ENCODE results near the gene TXLNA.
"Not testable (repeated sequence)": the region's sequence is repeated elsewhere in the genome, so short reads cannot be mapped to it uniquely, and the experiment has no call there.

TXLNA gene

GRCh38 chr1:32159189-32159588, 20.3 kb upstream of the TXLNA start:
- Histone ChIP-seq H3K9me3 (ENCODE audit: control insufficient read depth, low read length) (no peaks in the 10 kb centered on the region), H3K27ac (ENCODE audit: insufficient read depth, low read depth, low read length, poor library complexity, severe bottlenecking) (no peak overlapping the region), H3K4me1 (ENCODE audit: control insufficient read depth, insufficient read depth, low read length) (no peaks in the 10 kb centered on the region), H3K36me3 (ENCODE audit: control insufficient read depth, insufficient read depth, low read length) (peaks cover 48% of the 10 kb centered on the region), H3K4me3 (ENCODE audit: insufficient read depth, low read depth, low read length) (no peak overlapping the region), H3K27me3 (ENCODE audit: control insufficient read depth, insufficient read depth, low read length, poor library complexity, severe bottlenecking) (no peaks in the 10 kb centered on the region)
- 93 to 97% methylated on average over 3 of the region's 3 CpGs for WGBS, 2 experiments

GRCh38 chr1:32163405-32163804, 16.1 kb upstream of the TXLNA start:
- Histone ChIP-seq H3K9me3 (ENCODE audit: control insufficient read depth, low read length) (no peaks in the 10 kb centered on the region), H3K36me3 (ENCODE audit: control insufficient read depth, insufficient read depth, low read length) (peaks cover 49% of the 10 kb centered on the region), H3K4me1 (ENCODE audit: control insufficient read depth, insufficient read depth, low read length) (no peaks in the 10 kb centered on the region), H3K4me3 (ENCODE audit: insufficient read depth, low read depth, low read length) (no peak overlapping the region), H3K27ac (ENCODE audit: insufficient read depth, low read depth, low read length, poor library complexity, severe bottlenecking) (no peak overlapping the region), H3K27me3 (ENCODE audit: control insufficient read depth, insufficient read depth, low read length, poor library complexity, severe bottlenecking) (no peaks in the 10 kb centered on the region)
- 86 to 93% methylated on average over 1 to 2 of the region's 2 CpGs for WGBS, 2 experiments

- not testable (repeated sequence) for H3K27ac ChIP-seq (ENCODE audit: insufficient read depth, low read depth, low read length, poor library complexity, severe bottlenecking); H3K9me3 ChIP-seq (ENCODE audit: control insufficient read depth, low read length); H3K4me3 ChIP-seq (ENCODE audit: insufficient read depth, low read depth, low read length); H3K4me1 ChIP-seq (ENCODE audit: control insufficient read depth, insufficient read depth, low read length); H3K27me3 ChIP-seq (ENCODE audit: control insufficient read depth, insufficient read depth, low read length, poor library complexity, severe bottlenecking)
- H3K36me3 ChIP-seq (ENCODE audit: control insufficient read depth, insufficient read depth, low read length): peaks cover 57% of the 10 kb centered on the region
- 94 to 96% methylated on average over 10 of the region's 10 CpGs for WGBS, 2 experiments
Measured at GRCh38 chr1:32165633-32166032, 13.8 kb upstream of the TXLNA start.

GRCh38 chr1:32170991-32171390, 8.5 kb upstream of the TXLNA start:
- H3K36me3 ChIP-seq (ENCODE audit: control insufficient read depth, insufficient read depth, low read length): peaks cover 42% of the 10 kb centered on the region
- H3K9me3 ChIP-seq (ENCODE audit: control insufficient read depth, low read length): no peaks in the 10 kb centered on the region
- no peak overlapping the region for H3K4me3 ChIP-seq (ENCODE audit: insufficient read depth, low read depth, low read length)
- H3K4me1 ChIP-seq (ENCODE audit: control insufficient read depth, insufficient read depth, low read length): no peaks in the 10 kb centered on the region
- WGBS, 2 experiments: 89 to 97% methylated on average over 4 of the region's 4 CpGs
- no peaks in the 10 kb centered on the region for H3K27me3 ChIP-seq (ENCODE audit: control insufficient read depth, insufficient read depth, low read length, poor library complexity, severe bottlenecking)
- H3K27ac ChIP-seq (ENCODE audit: insufficient read depth, low read depth, low read length, poor library complexity, severe bottlenecking): no peak overlapping the region

- no peaks in the 10 kb centered on the region for H3K4me1 ChIP-seq (ENCODE audit: control insufficient read depth, insufficient read depth, low read length)
- no peak overlapping the region for H3K4me3 ChIP-seq (ENCODE audit: insufficient read depth, low read depth, low read length)
- WGBS, 2 experiments: 95 to 100% methylated on average over 1 of the region's 1 CpG
- H3K9me3 ChIP-seq (ENCODE audit: control insufficient read depth, low read length): no peaks in the 10 kb centered on the region
- peaks cover 29% of the 10 kb centered on the region for H3K36me3 ChIP-seq (ENCODE audit: control insufficient read depth, insufficient read depth, low read length)
- no peaks in the 10 kb centered on the region for H3K27me3 ChIP-seq (ENCODE audit: control insufficient read depth, insufficient read depth, low read length, poor library complexity, severe bottlenecking)
- H3K27ac ChIP-seq (ENCODE audit: insufficient read depth, low read depth, low read length, poor library complexity, severe bottlenecking): no peak overlapping the region
Measured at GRCh38 chr1:32172621-32173245, 6.7 kb upstream of the TXLNA start.

- Histone ChIP-seq H3K4me3 (ENCODE audit: insufficient read depth, low read depth, low read length) (peak overlapping the region; percentile 77), H3K36me3 (ENCODE audit: control insufficient read depth, insufficient read depth, low read length) (peaks cover 11% of the 10 kb centered on the region), H3K9me3 (ENCODE audit: control insufficient read depth, low read length) (no peaks in the 10 kb centered on the region), H3K27me3 (ENCODE audit: control insufficient read depth, insufficient read depth, low read length, poor library complexity, severe bottlenecking) (no peaks in the 10 kb centered on the region), H3K4me1 (ENCODE audit: control insufficient read depth, insufficient read depth, low read length) (peaks cover 11% of the 10 kb centered on the region), H3K27ac (ENCODE audit: insufficient read depth, low read depth, low read length, poor library complexity, severe bottlenecking) (peak overlapping the region; percentile 41)
- WGBS, 2 experiments: 86 to 90% methylated on average over 7 of the region's 7 CpGs
Measured at GRCh38 chr1:32178380-32179192, 889 bp upstream of the TXLNA start.

GRCh38 chr1:32179193-32179442, 357 bp upstream of the TXLNA start:
- Histone ChIP-seq H3K27me3 (ENCODE audit: control insufficient read depth, insufficient read depth, low read length, poor library complexity, severe bottlenecking) (no peaks in the 10 kb centered on the region), H3K27ac (ENCODE audit: insufficient read depth, low read depth, low read length, poor library complexity, severe bottlenecking) (peak overlapping the region; percentile 41), H3K9me3 (ENCODE audit: control insufficient read depth, low read length) (no peaks in the 10 kb centered on the region), H3K4me3 (ENCODE audit: insufficient read depth, low read depth, low read length) (peak overlapping the region; percentile 77), H3K36me3 (ENCODE audit: control insufficient read depth, insufficient read depth, low read length) (peaks cover 16% of the 10 kb centered on the region), H3K4me1 (ENCODE audit: control insufficient read depth, insufficient read depth, low read length) (peaks cover 11% of the 10 kb centered on the region)
- 42 to 47% methylated on average over 7 of the region's 7 CpGs for WGBS, 2 experiments

GRCh38 chr1:32180186-32181060, 948 bp downstream of the TXLNA start:
- H3K27ac ChIP-seq (ENCODE audit: insufficient read depth, low read depth, low read length, poor library complexity, severe bottlenecking): peak overlapping the region; percentile 90
- peaks cover 11% of the 10 kb centered on the region for H3K4me1 ChIP-seq (ENCODE audit: control insufficient read depth, insufficient read depth, low read length)
- no peaks in the 10 kb centered on the region for H3K27me3 ChIP-seq (ENCODE audit: control insufficient read depth, insufficient read depth, low read length, poor library complexity, severe bottlenecking)
- 17 to 19% methylated on average over 36 of the region's 36 CpGs for WGBS, 2 experiments
- peak overlapping the region; percentile 77 for H3K4me3 ChIP-seq (ENCODE audit: insufficient read depth, low read depth, low read length)
- no peaks in the 10 kb centered on the region for H3K9me3 ChIP-seq (ENCODE audit: control insufficient read depth, low read length)
- peaks cover 27% of the 10 kb centered on the region for H3K36me3 ChIP-seq (ENCODE audit: control insufficient read depth, insufficient read depth, low read length)

- WGBS, 2 experiments: 93 to 94% methylated on average over 9 of the region's 9 CpGs
- peak overlapping the region; percentile 77 for H3K4me3 ChIP-seq (ENCODE audit: insufficient read depth, low read depth, low read length)
- H3K27ac ChIP-seq (ENCODE audit: insufficient read depth, low read depth, low read length, poor library complexity, severe bottlenecking): no peak overlapping the region
- H3K27me3 ChIP-seq (ENCODE audit: control insufficient read depth, insufficient read depth, low read length, poor library complexity, severe bottlenecking): no peaks in the 10 kb centered on the region
- no peaks in the 10 kb centered on the region for H3K9me3 ChIP-seq (ENCODE audit: control insufficient read depth, low read length)
- peaks cover 11% of the 10 kb centered on the region for H3K4me1 ChIP-seq (ENCODE audit: control insufficient read depth, insufficient read depth, low read length)
- H3K36me3 ChIP-seq (ENCODE audit: control insufficient read depth, insufficient read depth, low read length): peaks cover 29% of the 10 kb centered on the region
Measured at GRCh38 chr1:32181065-32181464, 1.6 kb downstream of the TXLNA start.

GRCh38 chr1:32181563-32181962, 2.1 kb downstream of the TXLNA start:
- WGBS, 2 experiments: 96 to 97% methylated on average over 5 of the region's 5 CpGs
- no peaks in the 10 kb centered on the region for H3K9me3 ChIP-seq (ENCODE audit: control insufficient read depth, low read length)
- H3K27me3 ChIP-seq (ENCODE audit: control insufficient read depth, insufficient read depth, low read length, poor library complexity, severe bottlenecking): no peaks in the 10 kb centered on the region
- peaks cover 34% of the 10 kb centered on the region for H3K36me3 ChIP-seq (ENCODE audit: control insufficient read depth, insufficient read depth, low read length)
- H3K27ac ChIP-seq (ENCODE audit: insufficient read depth, low read depth, low read length, poor library complexity, severe bottlenecking): no peak overlapping the region
- no peak overlapping the region for H3K4me3 ChIP-seq (ENCODE audit: insufficient read depth, low read depth, low read length)
- peaks cover 11% of the 10 kb centered on the region for H3K4me1 ChIP-seq (ENCODE audit: control insufficient read depth, insufficient read depth, low read length)

Measured in ectodermal cell (in vitro differentiated cells).